Activated B cell treated with CpG ODN at 0.5 μM for 24 hours (primary cell): ENCODE measurements around the gene C5. TPM values are rescaled to one million over a fixed set of nuclear protein-coding genes. Genes with fewer than 3 reads are reported as not detected.

Experiments used
- ATAC-seq: fragments of 200-7000 bp; cut with Tn5 transposase; one replicate; pipeline ENCODE4 v1.10.0; 2021; ENCODE audit warnings: low read depth, mild to moderate bottlenecking, moderate library complexity
- CTCF ChIA-PET: fragments of 350-600 bp; sonication (Branson Sonifier 250); formaldehyde crosslinking; loops from one replicate; lab custom pipeline; 2021; ENCODE audit warnings: antibody characterized with exemption; lab: Charles Lee
- POLR2A ChIA-PET: fragments of 350-600 bp; sonication (Branson Sonifier 250); formaldehyde crosslinking; loops from one replicate; lab custom pipeline; 2021; ENCODE audit warnings: antibody characterized with exemption; lab: Charles Lee
- DNase-seq: peaks from one replicate; pipeline ENCODE4 v3.0.0; 2022
- H3K27ac Mint-ChIP-seq: one replicate; pipeline ENCODE4 v1.8.0; 2020; ENCODE audit warnings: mixed read lengths
- H3K27me3 Mint-ChIP-seq: one replicate; pipeline ENCODE4 v1.8.0; 2021; ENCODE audit warnings: mixed read lengths
- H3K36me3 Mint-ChIP-seq: one replicate; pipeline ENCODE4 v1.8.0; 2021; ENCODE audit warnings: low read depth, mixed read lengths
- H3K4me1 Mint-ChIP-seq: one replicate; pipeline ENCODE4 v1.8.0; 2021; ENCODE audit warnings: mixed read lengths
- H3K4me3 Mint-ChIP-seq: one replicate; pipeline ENCODE4 v1.8.0; 2020; ENCODE audit warnings: mild to moderate bottlenecking, mixed read lengths
- H3K9me3 Mint-ChIP-seq: one replicate; pipeline ENCODE4 v1.8.0; 2020; ENCODE audit warnings: mixed read lengths
- CTCF ChIP-seq: fragments of 200-600 bp; IDR thresholded peaks from one replicate; pipeline ENCODE4 v1.8.0; 2022; ENCODE audit warnings: antibody characterized with exemption, mild to moderate bottlenecking
- intact Hi-C: fragments of 100-400 bp; cut with micrococcal nuclease; formaldehyde crosslinking; loops from one replicate; pipeline ENCODE4 v1.15.1; 2024
- total RNA-seq: library from RNA; stranded (reverse); gene quantifications from 2 replicates; pipeline ENCODE4 v1.2.3, GENCODE V29; 2022

The C5 gene
- total RNA-seq, 1 donor from 2014 or later = 3.5 TPM

GRCh38 chr9:121066850-121067249 lies 16.8 kb upstream of the C5 start:
- H3K9me3 Mint-ChIP-seq = peaks cover 13% of the 10 kb centered on the region
- no peak for TF ChIP-seq CTCF
- H3K4me1 Mint-ChIP-seq = peaks cover 13% of the 10 kb centered on the region
- no peak for DNase-seq
- no peak for ATAC-seq
- no peak overlapping the region for H3K4me3 Mint-ChIP-seq
- ChIA-PET POLR2A (interaction anchor here (0.6 to 0.8 kb wide), 4 partner anchors 29 to 163 kb away, joined by 5 to 9 read pairs (median 8); no protein-coding TSS in a partner anchor), CTCF (interaction anchor here (2.8 kb wide), 1 partner anchor 85 kb away, joined by 10 read pairs; no protein-coding TSS in a partner anchor)
- no peaks in the 10 kb centered on the region for H3K27me3 Mint-ChIP-seq
- no peak overlapping the region for H3K27ac Mint-ChIP-seq
- intact Hi-C loops = no loop called here
- H3K36me3 Mint-ChIP-seq = peaks cover 7% of the 10 kb centered on the region

- Mint-ChIP-seq H3K4me3 (no peak overlapping the region), H3K27me3 (no peaks in the 10 kb centered on the region), H3K4me1 (peaks cover 5% of the 10 kb centered on the region), H3K36me3 (peaks cover 10% of the 10 kb centered on the region), H3K27ac (no peak overlapping the region), H3K9me3 (peaks cover 6% of the 10 kb centered on the region)
- CTCF ChIA-PET = interaction anchor here (0.7 to 5.4 kb wide), 34 partner anchors 9 to 442 kb away, joined by 3 to 135 read pairs (median 4); partner anchors contain the start of gene FBXW2
- peak; percentile 67 for ATAC-seq
- POLR2A ChIA-PET = interaction anchor here (0.6 to 1.2 kb wide), 3 partner anchors 14 to 305 kb away, joined by 3 to 4 read pairs (median 3); partner anchors contain the start of genes CNTRL and FBXW2
- intact Hi-C loops = loop anchor here (1.0 kb wide), 4 partner anchors 79 to 441 kb away; no protein-coding TSS in a partner anchor
- no peak for DNase-seq
- TF ChIP-seq CTCF = peak; percentile 56
Measured at GRCh38 chr9:121059998-121060636, 10.0 kb upstream of the C5 start.

GRCh38 chr9:121059513-121059912 lies 9.4 kb upstream of the C5 start:
- H3K27me3 Mint-ChIP-seq = no peaks in the 10 kb centered on the region
- no peak overlapping the region for H3K27ac Mint-ChIP-seq
- ChIA-PET POLR2A (interaction anchor here (0.6 to 1.2 kb wide), 3 partner anchors 15 to 304 kb away, joined by 3 to 4 read pairs (median 3); partner anchors contain the start of genes CNTRL and FBXW2), CTCF (interaction anchor here (0.7 to 5.4 kb wide), 32 partner anchors 8 to 441 kb away, joined by 3 to 135 read pairs (median 4); partner anchors contain the start of gene FBXW2)
- no peak for TF ChIP-seq CTCF
- intact Hi-C loops = no loop called here
- H3K36me3 Mint-ChIP-seq = peaks cover 13% of the 10 kb centered on the region
- no peak for DNase-seq
- peaks cover 6% of the 10 kb centered on the region for H3K9me3 Mint-ChIP-seq
- H3K4me1 Mint-ChIP-seq = peaks cover 5% of the 10 kb centered on the region
- H3K4me3 Mint-ChIP-seq = no peak overlapping the region
- no peak for ATAC-seq

- no peak for DNase-seq
- no peak overlapping the region for H3K4me3 Mint-ChIP-seq
- ATAC-seq = no peak
- no peaks in the 10 kb centered on the region for H3K27me3 Mint-ChIP-seq
- H3K36me3 Mint-ChIP-seq = peaks cover 15% of the 10 kb centered on the region
- H3K27ac Mint-ChIP-seq = no peak overlapping the region
- peaks cover 5% of the 10 kb centered on the region for H3K4me1 Mint-ChIP-seq
- H3K9me3 Mint-ChIP-seq = peaks cover 6% of the 10 kb centered on the region
- POLR2A ChIA-PET = no interaction called here
- CTCF ChIA-PET = interaction anchor here (0.8 kb wide), 1 partner anchor 13 kb away, joined by 3 read pairs; no protein-coding TSS in a partner anchor
- intact Hi-C loops = loop anchor here (2.0 kb wide), 1 partner anchor 13 kb away; no protein-coding TSS in a partner anchor
- no peak for TF ChIP-seq CTCF
Measured at GRCh38 chr9:121057821-121058220, 7.7 kb upstream of the C5 start.

- intact Hi-C loops = loop anchor here (2.0 kb wide), 1 partner anchor 15 kb away; no protein-coding TSS in a partner anchor
- DNase-seq (no peak), ATAC-seq (peak; percentile 50)
- TF ChIP-seq CTCF = no peak
- Mint-ChIP-seq H3K36me3 (peaks cover 15% of the 10 kb centered on the region), H3K9me3 (peaks cover 6% of the 10 kb centered on the region), H3K4me3 (no peak overlapping the region), H3K27me3 (no peaks in the 10 kb centered on the region), H3K4me1 (peaks cover 5% of the 10 kb centered on the region), H3K27ac (no peak overlapping the region)
- POLR2A ChIA-PET = no interaction called here
- CTCF ChIA-PET = interaction anchor here (1.2 to 2.6 kb wide), 3 partner anchors 75 to 436 kb away, joined by 3 to 8 read pairs (median 3); no protein-coding TSS in a partner anchor
Measured at GRCh38 chr9:121055642-121056143, 5.6 kb upstream of the C5 start.
